Mesendoderm (in vitro differentiated cells): ENCODE data around the gene ABHD2.

ENCODE experiments used
- DNase-seq: peaks from one replicate; pipeline ENCODE4 v3.0.0; 2013
- H2AK5ac ChIP-seq: 2 replicates; pipeline ENCODE4 v1.6.1; 2013; ENCODE audit warnings: low read length, inconsistent platforms
- H2BK120ac ChIP-seq: 2 replicates; pipeline ENCODE4 v1.6.1; 2013; ENCODE audit warnings: low read depth, mild to moderate bottlenecking, low read length, moderate library complexity, mixed read lengths
- H2BK15ac ChIP-seq: replicated peaks from 2 replicates; pipeline ENCODE4 v1.6.1; 2013; ENCODE audit warnings: low read depth, mild to moderate bottlenecking, moderate library complexity
- H2BK5ac ChIP-seq: 2 replicates; pipeline ENCODE4 v1.6.1; 2013; ENCODE audit warnings: low read length, inconsistent platforms
- H3K18ac ChIP-seq: 2 replicates; pipeline ENCODE4 v1.6.1; 2013; ENCODE audit warnings: mild to moderate bottlenecking, low read length, mixed read lengths
- H3K23ac ChIP-seq: one replicate; pipeline ENCODE4 v1.6.1; 2013; ENCODE audit warnings: low read length
- H3K27ac ChIP-seq: 2 replicates; pipeline ENCODE4 v1.5.1; 2013; ENCODE audit warnings: low read depth, mild to moderate bottlenecking, inconsistent platforms, low read length, moderate library complexity
- H3K27me3 ChIP-seq: 2 replicates; pipeline ENCODE4 v1.6.1; 2013; ENCODE audit warnings: low read length, control low read depth, mild to moderate bottlenecking, inconsistent platforms; ENCODE audit not compliant: insufficient read depth, poor library complexity
- H3K36me3 ChIP-seq: 2 replicates; pipeline ENCODE4 v1.6.1; 2013; ENCODE audit warnings: low read length, inconsistent platforms; ENCODE audit not compliant: control insufficient read depth, insufficient read depth
- H3K4ac ChIP-seq: one replicate; pipeline ENCODE4 v1.6.1; 2013; ENCODE audit warnings: low read depth, mild to moderate bottlenecking, low read length, moderate library complexity
- H3K4me1 ChIP-seq: 2 replicates; pipeline ENCODE4 v1.6.1; 2013; ENCODE audit warnings: low read depth, low read length, inconsistent platforms; ENCODE audit not compliant: control insufficient read depth
- H3K4me2 ChIP-seq: 2 replicates; pipeline ENCODE4 v1.6.1; 2013; ENCODE audit warnings: low read length
- H3K4me3 ChIP-seq: 2 replicates; pipeline ENCODE4 v1.5.1; 2013; ENCODE audit warnings: mild to moderate bottlenecking, low read length
- H3K56ac ChIP-seq: one replicate; pipeline ENCODE4 v1.6.1; 2013; ENCODE audit warnings: low read length
- H3K79me1 ChIP-seq: 2 replicates; pipeline ENCODE4 v1.6.1; 2013; ENCODE audit warnings: low read length, inconsistent platforms
- H3K79me2 ChIP-seq: 2 replicates; pipeline ENCODE4 v1.6.1; 2013; ENCODE audit warnings: mild to moderate bottlenecking, low read length; ENCODE audit not compliant: control insufficient read depth, insufficient read depth
- H3K9ac ChIP-seq: 2 replicates; pipeline ENCODE4 v1.6.1; 2013; ENCODE audit warnings: low read length, inconsistent platforms
- H4K5ac ChIP-seq: one replicate; pipeline ENCODE4 v1.6.1; 2013; ENCODE audit warnings: low read length
- H4K8ac ChIP-seq: one replicate; pipeline ENCODE4 v1.6.1; 2013; ENCODE audit warnings: low read depth, mild to moderate bottlenecking, control low read depth, low read length, moderate library complexity
- WGBS: extraction: QIAGEN DNeasy Blood & Tissue Kit; methylation state at CpG from one replicate; pipeline ENCODE4 v1.1.7; 2013; ENCODE audit warnings: low lambda C conversion rate, missing lambda C conversion rate; ENCODE audit not compliant: insufficient coverage; ENCODE audit errors: extremely low coverage; 5-methylcytosine and 5-hydroxymethylcytosine counted together

Gene ABHD2

DNA sequence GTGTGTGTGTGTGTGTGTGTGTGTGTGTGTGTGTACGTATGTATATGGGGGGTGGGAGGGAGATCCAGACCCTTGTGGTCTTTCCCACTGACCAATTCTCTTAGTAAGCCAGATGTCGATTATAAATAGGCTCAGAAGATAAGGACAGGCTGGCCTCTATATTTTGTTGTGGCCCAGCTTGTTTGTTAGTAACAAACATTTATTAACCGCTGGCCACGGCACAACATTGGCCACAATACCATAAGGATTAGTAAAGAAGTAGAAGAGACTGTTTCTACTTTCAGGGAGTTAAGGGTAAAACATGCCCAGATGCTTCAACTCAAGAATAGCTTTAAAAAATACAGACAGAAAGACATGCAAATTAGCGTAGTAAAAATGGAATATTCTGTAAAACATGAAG lies 58.1 kb downstream of the ABHD2 start:
- H3K4me2 ChIP-seq: no peak overlapping the region
- no peak overlapping the region for H3K27ac ChIP-seq
- H4K5ac ChIP-seq: no peak overlapping the region
- H4K8ac ChIP-seq: no peak overlapping the region
- no peak overlapping the region for H2BK120ac ChIP-seq
- no peak overlapping the region for H3K23ac ChIP-seq
- no peak overlapping the region for H3K18ac ChIP-seq
- no peak overlapping the region for H3K4me3 ChIP-seq
- H3K36me3 ChIP-seq: no peaks in the 10 kb centered on the region
- H2AK5ac ChIP-seq: no peak overlapping the region
- no peak overlapping the region for H3K4ac ChIP-seq
- DNase-seq: no peak
- H3K4me1 ChIP-seq: peaks cover 2% of the 10 kb centered on the region
- no peak overlapping the region for H2BK15ac ChIP-seq
- no peak overlapping the region for H2BK5ac ChIP-seq
- no CpG with 5 or more reads among the region's 5 CpGs for WGBS
- no peaks in the 10 kb centered on the region for H3K79me1 ChIP-seq
- H3K27me3 ChIP-seq: no peaks in the 10 kb centered on the region
- H3K56ac ChIP-seq: no peak overlapping the region
- H3K9ac ChIP-seq: no peak overlapping the region
- no peaks in the 10 kb centered on the region for H3K79me2 ChIP-seq

DNA sequence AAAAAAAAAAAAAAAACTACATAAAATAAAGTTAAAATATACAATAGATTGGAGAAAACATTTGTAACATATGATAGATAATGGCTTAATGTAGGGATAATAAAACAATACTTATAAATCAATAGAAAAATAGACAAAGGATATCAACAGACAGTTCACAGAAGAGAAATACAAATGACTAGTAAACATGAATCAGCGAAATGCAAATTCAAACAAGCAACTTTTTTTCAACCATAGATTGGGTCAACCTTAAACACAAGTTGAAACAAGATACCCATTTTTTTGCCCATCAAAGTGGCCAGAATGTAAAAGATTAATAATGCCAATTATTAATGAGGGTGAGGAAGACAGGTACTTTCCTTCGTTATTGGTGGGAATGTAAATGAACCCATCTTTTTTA lies 59.9 kb downstream of the ABHD2 start:
- H3K9ac ChIP-seq: no peak overlapping the region
- no peak overlapping the region for H2BK120ac ChIP-seq
- no peaks in the 10 kb centered on the region for H3K79me2 ChIP-seq
- WGBS: no CpG with 5 or more reads among the region's 2 CpGs
- no peaks in the 10 kb centered on the region for H3K79me1 ChIP-seq
- H3K27me3 ChIP-seq: no peaks in the 10 kb centered on the region
- H2BK15ac ChIP-seq: no peak overlapping the region
- H3K18ac ChIP-seq: no peak overlapping the region
- H4K8ac ChIP-seq: no peak overlapping the region
- no peaks in the 10 kb centered on the region for H3K36me3 ChIP-seq
- H3K4me2 ChIP-seq: no peak overlapping the region
- H3K56ac ChIP-seq: no peak overlapping the region
- no peak for DNase-seq
- H3K27ac ChIP-seq: no peak overlapping the region
- no peaks in the 10 kb centered on the region for H3K4me1 ChIP-seq
- no peak overlapping the region for H3K23ac ChIP-seq
- no peak overlapping the region for H2BK5ac ChIP-seq
- no peak overlapping the region for H3K4ac ChIP-seq
- H3K4me3 ChIP-seq: no peak overlapping the region
- no peak overlapping the region for H2AK5ac ChIP-seq
- no peak overlapping the region for H4K5ac ChIP-seq

GRCh38 chr15:89149501-89150101 lies 61.3 kb downstream of the ABHD2 start:
- H3K4me1 ChIP-seq: no peaks in the 10 kb centered on the region
- H3K4me3 ChIP-seq: no peak overlapping the region
- no peak overlapping the region for H3K4ac ChIP-seq
- no peaks in the 10 kb centered on the region for H3K36me3 ChIP-seq
- no peak overlapping the region for H3K23ac ChIP-seq
- no peak overlapping the region for H2AK5ac ChIP-seq
- no peaks in the 10 kb centered on the region for H3K27me3 ChIP-seq
- no peak overlapping the region for H3K18ac ChIP-seq
- H3K79me1 ChIP-seq: no peaks in the 10 kb centered on the region
- H4K5ac ChIP-seq: no peak overlapping the region
- DNase-seq: no peak
- H3K4me2 ChIP-seq: no peak overlapping the region
- H3K79me2 ChIP-seq: no peaks in the 10 kb centered on the region
- no peak overlapping the region for H3K56ac ChIP-seq
- H2BK15ac ChIP-seq: no peak overlapping the region
- WGBS: no CpG with 5 or more reads among the region's 7 CpGs
- no peak overlapping the region for H3K9ac ChIP-seq
- no peak overlapping the region for H3K27ac ChIP-seq
- H2BK5ac ChIP-seq: no peak overlapping the region
- H4K8ac ChIP-seq: no peak overlapping the region
- H2BK120ac ChIP-seq: no peak overlapping the region

DNA sequence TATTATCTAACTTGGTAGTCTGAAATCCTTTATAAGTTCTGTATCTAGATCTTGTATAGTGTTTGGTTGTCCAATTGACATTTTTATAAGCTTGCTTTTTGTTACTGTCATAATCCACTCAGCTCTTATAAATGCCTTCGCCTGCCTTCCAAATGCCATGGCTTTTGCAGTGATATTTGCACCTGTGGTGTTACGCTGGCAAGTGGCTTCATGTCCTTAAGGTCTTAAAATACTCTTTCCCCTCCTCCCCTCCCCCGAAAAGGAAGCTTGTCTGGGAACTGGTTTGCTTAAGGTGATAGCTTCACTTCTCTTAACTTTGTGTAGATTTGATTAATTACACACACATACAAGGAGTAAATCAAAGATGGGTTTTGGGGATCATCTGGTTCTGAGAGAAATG lies 62.0 kb downstream of the ABHD2 start:
- no CpG with 5 or more reads among the region's 3 CpGs for WGBS
- Histone ChIP-seq H3K23ac (no peak overlapping the region), H3K4me3 (no peak overlapping the region), H2BK120ac (no peak overlapping the region), H3K4ac (no peak overlapping the region), H3K79me2 (no peaks in the 10 kb centered on the region), H2BK5ac (no peak overlapping the region), H3K18ac (no peak overlapping the region), H4K5ac (no peak overlapping the region), H3K4me2 (no peak overlapping the region), H2AK5ac (no peak overlapping the region), H3K27ac (no peak overlapping the region), H3K36me3 (no peaks in the 10 kb centered on the region), H3K56ac (no peak overlapping the region), H3K4me1 (no peaks in the 10 kb centered on the region), H3K9ac (no peak overlapping the region), H3K27me3 (no peaks in the 10 kb centered on the region), H3K79me1 (no peaks in the 10 kb centered on the region), H4K8ac (no peak overlapping the region), H2BK15ac (no peak overlapping the region)
- no peak for DNase-seq

GRCh38 chr15:89150762-89151664 lies 62.8 kb downstream of the ABHD2 start:
- WGBS: no CpG with 5 or more reads among the region's 12 CpGs
- DNase-seq: no peak

More at GRCh38 chr15:89150762-89151664, 62.8 kb downstream of the ABHD2 start:
- no peak overlapping the region for H4K5ac ChIP-seq
- H3K4ac ChIP-seq: no peak overlapping the region
- H2BK120ac ChIP-seq: no peak overlapping the region
- no peak overlapping the region for H3K4me2 ChIP-seq
- H4K8ac ChIP-seq: no peak overlapping the region
- H2AK5ac ChIP-seq: no peak overlapping the region
- H3K23ac ChIP-seq: no peak overlapping the region
- H3K4me3 ChIP-seq: no peak overlapping the region
- H3K36me3 ChIP-seq: no peaks in the 10 kb centered on the region
- H3K9ac ChIP-seq: no peak overlapping the region
- H3K56ac ChIP-seq: no peak overlapping the region
- H3K27me3 ChIP-seq: no peaks in the 10 kb centered on the region
- H3K4me1 ChIP-seq: no peaks in the 10 kb centered on the region
- H2BK15ac ChIP-seq: no peak overlapping the region
- H3K27ac ChIP-seq: no peak overlapping the region
- no peaks in the 10 kb centered on the region for H3K79me1 ChIP-seq
- no peak overlapping the region for H2BK5ac ChIP-seq
- no peak overlapping the region for H3K18ac ChIP-seq
- H3K79me2 ChIP-seq: no peaks in the 10 kb centered on the region
